ENCODE measurements around the gene KCNMB2. TPM values are rescaled to one million over a fixed set of nuclear protein-coding genes. Genes with fewer than 3 reads are reported as not detected.

Gene KCNMB2
- total RNA-seq, 2 donors from 2014 or later: not detected

GRCh38 chr3:178718995-178719635 is 182.9 kb downstream of the KCNMB2 start:
- TF ChIP-seq CTCF (conservative IDR thresholded peaks at IDR 0.05): no peak
- H3K4me1 ChIP-seq (ENCODE audit: control insufficient read depth, insufficient read depth, low read length): no peaks in the 10 kb centered on the region
- H3K27ac Mint-ChIP-seq: no peak overlapping the region
- H3K27me3 Mint-ChIP-seq (ENCODE audit: insufficient read depth): no peaks in the 10 kb centered on the region
- no peak overlapping the region for H3K4me3 Mint-ChIP-seq
- peaks cover 11% of the 10 kb centered on the region for H3K9me3 Mint-ChIP-seq
- no peak overlapping the region for H3K4me3 ChIP-seq (ENCODE audit: low read length)
- H3K36me3 ChIP-seq (ENCODE audit: control insufficient read depth, insufficient read depth, low read length): no peaks in the 10 kb centered on the region
- 90% methylated on average over 1 of the region's 1 CpG; no CpG with 5 or more reads in 1 of the 2 experiments for WGBS, 2 experiments (ENCODE audit: insufficient coverage in 1 of 2, insufficient read length in 1 of 2)
- H3K9ac ChIP-seq (ENCODE audit: extremely low read depth, low read length, poor library complexity, severe bottlenecking): no peak overlapping the region
- no peaks in the 10 kb centered on the region for H3K36me3 Mint-ChIP-seq (ENCODE audit: low read depth)
- peak overlapping the region; percentile 32 for H3K27ac ChIP-seq (ENCODE audit: low read depth, low read length)
- peaks cover 5% of the 10 kb centered on the region for H3K4me1 Mint-ChIP-seq
- no peaks in the 10 kb centered on the region for H3K9me3 ChIP-seq (ENCODE audit: control insufficient read depth, low read length)
- peaks cover 4% of the 10 kb centered on the region for H3K27me3 ChIP-seq (ENCODE audit: control insufficient read depth, insufficient read depth, low read length, poor library complexity, severe bottlenecking)
- DNase-seq: no peak

GRCh38 chr3:178732824-178733223 is 196.6 kb downstream of the KCNMB2 start:
- Mint-ChIP-seq H3K4me1 (peaks cover 21% of the 10 kb centered on the region), H3K27me3 (ENCODE audit: insufficient read depth) (peaks cover 41% of the 10 kb centered on the region), H3K27ac (no peak overlapping the region), H3K9me3 (no peaks in the 10 kb centered on the region), H3K36me3 (ENCODE audit: low read depth) (no peaks in the 10 kb centered on the region), H3K4me3 (no peak overlapping the region)
- H3K27me3 ChIP-seq (ENCODE audit: control insufficient read depth, insufficient read depth, low read length, poor library complexity, severe bottlenecking): peaks cover 51% of the 10 kb centered on the region
- no peak overlapping the region for H3K9ac ChIP-seq (ENCODE audit: extremely low read depth, low read length, poor library complexity, severe bottlenecking)
- H3K9me3 ChIP-seq (ENCODE audit: control insufficient read depth, low read length): no peaks in the 10 kb centered on the region
- WGBS, 2 experiments (ENCODE audit: insufficient coverage in 1 of 2, insufficient read length in 1 of 2): 87 to 90% methylated on average over 3 to 4 of the region's 4 CpGs
- H3K27ac ChIP-seq (ENCODE audit: low read depth, low read length): no peak overlapping the region
- H3K4me1 ChIP-seq (ENCODE audit: control insufficient read depth, insufficient read depth, low read length): peaks cover 7% of the 10 kb centered on the region
- no peak overlapping the region for H3K4me3 ChIP-seq (ENCODE audit: low read length)
- H3K36me3 ChIP-seq (ENCODE audit: control insufficient read depth, insufficient read depth, low read length): no peaks in the 10 kb centered on the region
- no peak for DNase-seq
- no peak for TF ChIP-seq CTCF (conservative IDR thresholded peaks at IDR 0.05)

DNA sequence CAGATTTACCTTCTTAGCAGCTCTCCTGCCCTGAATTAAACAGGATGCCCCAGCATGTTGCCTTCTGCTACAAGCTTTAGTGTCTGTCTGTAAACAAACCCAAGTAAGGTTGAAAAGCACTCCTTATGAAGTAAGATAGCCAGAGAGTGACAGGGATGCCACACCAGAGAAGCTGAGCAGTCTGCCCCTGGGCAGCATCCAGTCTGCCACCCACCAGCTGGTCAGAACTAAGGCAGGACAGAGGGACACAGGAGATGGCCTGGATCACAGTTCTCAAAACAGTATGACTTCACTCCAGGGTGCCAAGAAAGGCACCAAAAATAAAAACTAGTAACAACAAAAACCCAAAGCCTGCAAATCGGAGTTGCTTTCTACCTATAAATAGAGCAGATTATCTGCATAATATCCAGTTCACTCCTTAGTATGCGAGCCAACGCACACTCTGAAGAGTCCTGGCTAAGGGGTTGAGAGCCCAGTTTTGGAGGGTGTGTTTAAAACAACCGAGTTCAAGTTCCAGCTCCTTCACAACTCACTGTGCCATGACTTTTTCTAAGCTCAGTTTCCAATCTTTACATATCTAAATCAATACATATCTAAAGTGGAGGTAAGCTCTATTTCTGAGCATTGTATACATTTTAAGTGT is 198.9 kb downstream of the KCNMB2 start:
- no peak overlapping the region for H3K4me3 Mint-ChIP-seq
- peaks cover 58% of the 10 kb centered on the region for H3K27me3 Mint-ChIP-seq (ENCODE audit: insufficient read depth)
- no peak for DNase-seq
- Histone ChIP-seq H3K36me3 (ENCODE audit: control insufficient read depth, insufficient read depth, low read length) (no peaks in the 10 kb centered on the region), H3K4me1 (ENCODE audit: control insufficient read depth, insufficient read depth, low read length) (peaks cover 7% of the 10 kb centered on the region), H3K9me3 (ENCODE audit: control insufficient read depth, low read length) (no peaks in the 10 kb centered on the region), H3K27me3 (ENCODE audit: control insufficient read depth, insufficient read depth, low read length, poor library complexity, severe bottlenecking) (peaks cover 69% of the 10 kb centered on the region), H3K4me3 (ENCODE audit: low read length) (no peak overlapping the region), H3K9ac (ENCODE audit: extremely low read depth, low read length, poor library complexity, severe bottlenecking) (no peak overlapping the region), H3K27ac (ENCODE audit: low read depth, low read length) (no peak overlapping the region)
- 96% methylated on average over 4 of the region's 4 CpGs; no CpG with 5 or more reads in 1 of the 2 experiments for WGBS, 2 experiments (ENCODE audit: insufficient coverage in 1 of 2, insufficient read length in 1 of 2)
- peaks cover 30% of the 10 kb centered on the region for H3K4me1 Mint-ChIP-seq
- no peaks in the 10 kb centered on the region for H3K36me3 Mint-ChIP-seq (ENCODE audit: low read depth)
- TF ChIP-seq CTCF (conservative IDR thresholded peaks at IDR 0.05): no peak
- no peak overlapping the region for H3K27ac Mint-ChIP-seq
- H3K9me3 Mint-ChIP-seq: no peaks in the 10 kb centered on the region
